ENCODE measurements around the gene PTPRG. TPM values are rescaled to one million over a fixed set of nuclear protein-coding genes. Genes with fewer than 3 reads are reported as not detected.
A peak's percentile ranks its signal among the peaks of the same experiment; 100 is the strongest.

The PTPRG gene
- total RNA-seq, 1 donor from 2014 or later = 124 TPM

GRCh38 chr3:62295571-62295970 lies 734.2 kb downstream of the PTPRG start:
- DNase-seq (ENCODE audit: low spot score) = no peak

GRCh38 chr3:62300617-62301016 lies 739.2 kb downstream of the PTPRG start:
- DNase-seq (ENCODE audit: low spot score) = no peak

GRCh38 chr3:62312201-62312600 lies 750.8 kb downstream of the PTPRG start:
- DNase-seq (ENCODE audit: low spot score) = no peak

- no peak for DNase-seq (ENCODE audit: low spot score)
Measured at GRCh38 chr3:62316525-62316924, 755.2 kb downstream of the PTPRG start.

GRCh38 chr3:62318365-62318751 lies 757.0 kb downstream of the PTPRG start:
- DNase-seq (ENCODE audit: low spot score) = no peak

- peak; percentile 92 for DNase-seq (ENCODE audit: low spot score)
Measured at GRCh38 chr3:62318752-62319569, 757.6 kb downstream of the PTPRG start.

- no peak for DNase-seq (ENCODE audit: low spot score)
Measured at GRCh38 chr3:62319570-62320243, 758.3 kb downstream of the PTPRG start.

- DNase-seq (ENCODE audit: low spot score) = no peak
Measured at GRCh38 chr3:62323241-62323640, 761.9 kb downstream of the PTPRG start.

GRCh38 chr3:62325896-62326295 lies 764.5 kb downstream of the PTPRG start:
- no peak for DNase-seq (ENCODE audit: low spot score)

- no peak for DNase-seq (ENCODE audit: low spot score)
Measured at GRCh38 chr3:62329971-62330370, 768.6 kb downstream of the PTPRG start.

- no peak for DNase-seq (ENCODE audit: low spot score)
Measured at GRCh38 chr3:62332017-62332416, 770.6 kb downstream of the PTPRG start.

GRCh38 chr3:62332835-62333244 lies 771.5 kb downstream of the PTPRG start:
- DNase-seq (ENCODE audit: low spot score) = no peak

GRCh38 chr3:62335196-62335595 lies 773.8 kb downstream of the PTPRG start:
- DNase-seq (ENCODE audit: low spot score) = no peak

GRCh38 chr3:62343755-62344154 lies 782.4 kb downstream of the PTPRG start:
- DNase-seq (ENCODE audit: low spot score) = no peak
